ENCODE measurements around the gene HMSD. TPM values are rescaled to one million over a fixed set of nuclear protein-coding genes. Genes with fewer than 3 reads are reported as not detected.

Gene HMSD
- total RNA-seq, 4 donors from 2014 or later: not detected

GRCh38 chr18:63963615-63964256 lies 14.6 kb downstream of the HMSD start:
- TF ChIP-seq POLR2AphosphoS5 (IDR thresholded peaks at IDR 0.05) (no peak), CTCF (IDR thresholded peaks at IDR 0.05) (peak; percentile 35 to 83)
- Histone ChIP-seq H3K27me3 (no peaks in the 10 kb centered on the region), H3K4me1 (peaks cover 12% of the 10 kb centered on the region), H3K36me3 (no peaks in the 10 kb centered on the region), H3K9me3 (no peaks in the 10 kb centered on the region), H3K27ac (peak overlapping the region; percentile 18), H3K4me3 (no peak overlapping the region)
- WGBS: 45% methylated on average over 1 of the region's 1 CpG
- no peak for DNase-seq (ENCODE audit: low spot score in 2 of 2)

GRCh38 chr18:63964908-63965307 lies 15.8 kb downstream of the HMSD start:
- Histone ChIP-seq H3K9me3 (no peaks in the 10 kb centered on the region), H3K27me3 (no peaks in the 10 kb centered on the region), H3K27ac (no peak overlapping the region), H3K36me3 (no peaks in the 10 kb centered on the region), H3K4me3 (no peak overlapping the region), H3K4me1 (peaks cover 22% of the 10 kb centered on the region)
- no peak for TF ChIP-seq CTCF (IDR thresholded peaks at IDR 0.05)
- TF ChIP-seq POLR2AphosphoS5 (IDR thresholded peaks at IDR 0.05): no peak
- TF ChIP-seq POLR2A (IDR thresholded peaks at IDR 0.05): no peak
- no peak for TF ChIP-seq EP300 (IDR thresholded peaks at IDR 0.05)
- DNase-seq (ENCODE audit: low spot score in 2 of 2): no peak

- 87% methylated on average over 5 of the region's 5 CpGs for WGBS
- Histone ChIP-seq H3K36me3 (no peaks in the 10 kb centered on the region), H3K9me3 (no peaks in the 10 kb centered on the region), H3K4me1 (peaks cover 22% of the 10 kb centered on the region), H3K27ac (peak overlapping the region; percentile 50), H3K4me3 (no peak overlapping the region), H3K27me3 (no peaks in the 10 kb centered on the region)
- no peak for DNase-seq (ENCODE audit: low spot score in 2 of 2)
- TF ChIP-seq POLR2A (IDR thresholded peaks at IDR 0.05) (no peak), CTCF (IDR thresholded peaks at IDR 0.05) (no peak), POLR2AphosphoS5 (IDR thresholded peaks at IDR 0.05) (no peak)
Observed at GRCh38 chr18:63965716-63966330, 16.7 kb downstream of the HMSD start.

- Histone ChIP-seq H3K36me3 (no peaks in the 10 kb centered on the region), H3K27me3 (no peaks in the 10 kb centered on the region), H3K4me3 (peak within 1 kb of the TSS; percentile 89), H3K4me1 (peaks cover 24% of the 10 kb centered on the region), H3K9me3 (no peaks in the 10 kb centered on the region), H3K27ac (peak within 1 kb of the TSS; percentile 100)
- WGBS: 0% methylated on average over 48 of the region's 62 CpGs
- DNase-seq (ENCODE audit: low spot score in 2 of 2): peak; percentile 96 to 97
- TF ChIP-seq POLR2A (IDR thresholded peaks at IDR 0.05) (peak in 1 of 2 donors; percentile 67), CTCF (IDR thresholded peaks at IDR 0.05) (no peak), POLR2AphosphoS5 (IDR thresholded peaks at IDR 0.05) (peak; percentile 36 to 84 (median 74))
Observed at GRCh38 chr18:63969942-63970808, 21.1 kb downstream of the HMSD start, which contains the start of gene SERPINB8. TSS of gene SERPINB8 (plus strand) at chr18:63970081. CDS start at chr18:63978309, 8,228 bp downstream.

GRCh38 chr18:63970809-63971205 lies 21.7 kb downstream of the HMSD start:
- TF ChIP-seq EP300 (IDR thresholded peaks at IDR 0.05): no peak
- no peak for TF ChIP-seq POLR2AphosphoS5 (IDR thresholded peaks at IDR 0.05)
- no peak for TF ChIP-seq CTCF (IDR thresholded peaks at IDR 0.05)
- no peak for TF ChIP-seq POLR2A (IDR thresholded peaks at IDR 0.05)
- Histone ChIP-seq H3K4me3 (peak overlapping the region; percentile 89), H3K36me3 (no peaks in the 10 kb centered on the region), H3K9me3 (no peaks in the 10 kb centered on the region), H3K27ac (peak overlapping the region; percentile 100), H3K27me3 (no peaks in the 10 kb centered on the region), H3K4me1 (peaks cover 24% of the 10 kb centered on the region)
- WGBS: 19% methylated on average over 18 of the region's 18 CpGs
- DNase-seq (ENCODE audit: low spot score in 2 of 2): peak in 1 of 2 donors; percentile 76

Measured in suprapubic skin (tissue), 4 donors.